Activated T-cell treated with anti-CD3 and anti-CD28 coated beads, Interleukin-2, amount 50 U/mL, for 48 hours (primary cell): Measurements from ENCODE around the gene OR7G3.

Experiments
- DNase-seq, 2 experiments: peaks; one replicate each; pipeline ENCODE4 v3.0.0-alpha.2; 2020

The OR7G3 gene

DNA sequence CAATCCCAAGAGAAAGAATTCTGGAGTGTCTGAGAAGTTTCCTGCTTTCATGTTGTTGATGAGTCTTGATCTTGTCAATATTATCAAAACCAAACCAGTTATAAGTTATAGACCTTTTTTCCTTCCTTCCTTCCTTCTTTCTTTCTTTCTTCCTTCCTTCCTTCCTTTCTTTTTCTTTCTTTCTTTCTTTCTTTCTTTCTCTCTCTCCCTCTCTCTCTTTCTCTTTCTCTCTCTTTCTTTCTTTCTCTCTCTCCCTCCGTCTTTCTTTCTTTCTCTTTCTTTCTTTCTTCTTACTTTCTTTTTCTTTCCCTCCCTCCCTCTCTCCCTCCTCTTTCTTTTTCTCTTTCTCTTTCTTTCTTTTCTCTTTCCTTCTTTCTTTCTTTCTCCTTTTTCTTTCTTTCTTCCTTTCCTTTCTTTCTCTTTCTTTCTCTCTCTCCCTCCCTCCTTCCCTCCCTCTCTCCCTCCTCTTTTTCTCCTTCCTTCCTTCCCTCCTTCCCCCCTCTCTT, at the start of gene OR7G3:
Gene OR7G3, minus strand, starts transcription at position 51 of the 506 bp plus-strand sequence. Its CDS starts 0 bp downstream, at position 51.
- DNase-seq, result no peak

DNA sequence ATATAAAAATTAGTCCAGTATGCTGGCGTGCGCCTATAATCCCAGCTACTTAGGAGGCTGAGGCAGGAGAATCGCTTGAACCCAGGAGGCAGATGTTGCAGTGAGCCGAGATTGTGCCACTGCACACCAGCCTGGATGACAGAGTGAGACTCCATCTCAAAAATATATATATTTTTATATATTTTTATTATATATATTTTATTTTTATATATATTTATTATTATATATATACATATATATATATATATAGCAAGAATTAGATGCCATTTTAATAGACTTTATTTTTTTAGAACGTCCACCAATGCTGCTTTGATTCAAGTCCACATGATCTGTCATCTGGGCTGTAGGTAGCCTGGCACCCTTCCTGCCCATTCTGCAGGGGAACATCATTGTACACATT, 48.6 kb upstream of the OR7G3 start:
- no peak for DNase-seq

DNA sequence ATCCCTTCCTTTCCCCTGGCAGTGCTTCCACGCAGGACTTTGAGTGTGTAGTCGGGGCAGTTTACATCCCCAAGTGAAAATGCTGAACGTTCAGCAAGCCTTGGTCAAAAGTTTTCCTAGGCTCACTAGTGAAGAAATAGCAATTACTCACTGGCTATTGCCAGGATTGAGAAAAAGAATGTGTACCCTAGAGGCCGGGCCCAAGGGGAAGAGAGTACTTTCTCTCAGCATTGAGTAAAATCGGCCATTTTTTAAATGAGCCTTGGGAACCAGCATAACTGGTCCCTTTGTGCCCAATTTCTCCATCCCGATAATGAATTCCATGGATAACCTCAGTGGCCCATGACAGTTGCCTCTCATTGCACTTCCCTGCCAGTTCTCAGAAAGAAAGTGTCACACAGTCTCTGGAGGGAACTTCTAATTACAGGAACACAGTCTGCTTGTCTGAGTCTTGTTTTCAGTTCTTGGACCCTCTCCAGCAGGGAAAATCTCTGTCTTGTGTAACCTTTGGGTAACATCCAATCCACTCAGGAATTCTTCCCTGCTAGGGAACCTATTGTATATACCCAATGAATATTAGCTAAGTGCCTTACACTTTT, 44.7 kb upstream of the OR7G3 start:
- no peak for DNase-seq

DNA sequence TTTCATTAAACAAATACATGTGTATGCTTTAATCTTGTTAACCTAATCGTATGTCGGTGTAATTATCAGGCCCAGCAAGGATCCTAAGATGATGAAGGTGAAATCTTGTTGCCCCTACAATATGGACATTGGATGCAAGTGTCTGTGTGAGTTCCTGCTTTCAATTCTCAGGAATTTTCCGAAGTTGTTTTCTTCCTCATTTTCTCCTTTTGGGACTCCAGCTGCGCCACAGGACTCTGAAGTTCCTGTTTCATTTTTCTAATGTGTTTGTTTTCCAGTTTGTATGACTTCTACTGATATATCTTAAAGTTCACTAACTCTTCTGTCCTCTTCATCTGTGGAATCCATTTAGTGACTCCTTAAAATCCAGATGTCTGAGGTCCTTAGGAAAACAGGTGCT, 40.1 kb upstream of the OR7G3 start:
- DNase-seq, result no peak

DNA sequence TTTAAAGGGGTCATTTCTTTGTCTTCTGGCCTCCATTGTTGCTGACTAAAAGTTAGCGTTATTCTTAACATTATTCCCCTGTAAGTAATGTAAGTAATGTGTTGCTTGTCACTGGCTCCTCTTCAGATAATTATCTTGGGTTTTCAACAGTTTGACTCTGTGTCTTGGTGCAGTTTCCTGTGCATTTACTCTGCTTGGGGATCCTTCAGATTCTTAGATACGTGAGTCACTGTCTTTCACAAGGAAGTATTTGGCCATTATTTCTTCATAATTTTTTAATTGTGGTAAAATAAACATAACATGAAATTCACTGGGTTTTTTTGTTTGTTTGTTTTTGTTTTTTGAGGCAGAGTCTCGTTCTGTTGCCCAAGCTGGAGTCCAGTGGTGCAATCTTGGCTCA, 38.5 kb upstream of the OR7G3 start:
- DNase-seq, result no peak

DNA sequence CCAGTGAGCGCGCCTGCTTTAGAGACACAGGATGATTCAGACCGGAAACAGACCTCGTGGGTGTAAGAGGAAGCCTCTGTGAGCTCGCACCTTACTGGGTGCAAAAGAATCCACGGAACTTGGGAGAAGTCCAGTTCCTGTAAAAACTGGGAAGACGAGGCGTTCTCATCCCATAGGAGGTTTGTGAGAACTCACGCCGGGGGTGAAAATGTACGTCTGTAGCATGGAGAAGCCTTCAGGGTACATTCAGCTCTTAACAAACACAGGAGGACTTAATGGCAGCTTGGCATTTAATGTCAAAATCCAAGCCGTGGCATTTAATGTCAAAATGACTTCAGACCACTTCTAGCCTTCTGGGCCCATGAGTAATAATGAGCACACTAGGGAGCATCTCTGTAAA, 34.7 kb upstream of the OR7G3 start:
- DNase-seq, result no peak

DNA sequence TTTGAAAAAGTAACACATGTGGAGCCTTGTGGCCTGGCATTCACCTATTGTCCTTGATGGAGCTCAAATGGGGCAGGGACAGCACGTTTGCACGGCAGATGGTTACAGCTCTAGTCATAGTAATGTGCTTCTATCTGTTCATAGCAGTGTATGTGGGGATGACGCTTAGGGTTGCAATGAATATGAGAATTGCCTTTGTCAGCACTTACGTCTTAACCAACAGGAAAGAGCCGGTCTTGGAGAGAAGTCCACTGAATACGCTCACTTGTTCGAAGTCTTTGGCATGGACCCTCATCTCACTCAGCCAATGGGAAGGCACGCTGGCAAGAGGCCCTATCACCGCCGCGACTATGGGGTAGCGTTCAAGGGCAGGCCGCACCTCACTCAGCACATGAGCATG, 33.1 kb upstream of the OR7G3 start:
- no peak for DNase-seq

DNA sequence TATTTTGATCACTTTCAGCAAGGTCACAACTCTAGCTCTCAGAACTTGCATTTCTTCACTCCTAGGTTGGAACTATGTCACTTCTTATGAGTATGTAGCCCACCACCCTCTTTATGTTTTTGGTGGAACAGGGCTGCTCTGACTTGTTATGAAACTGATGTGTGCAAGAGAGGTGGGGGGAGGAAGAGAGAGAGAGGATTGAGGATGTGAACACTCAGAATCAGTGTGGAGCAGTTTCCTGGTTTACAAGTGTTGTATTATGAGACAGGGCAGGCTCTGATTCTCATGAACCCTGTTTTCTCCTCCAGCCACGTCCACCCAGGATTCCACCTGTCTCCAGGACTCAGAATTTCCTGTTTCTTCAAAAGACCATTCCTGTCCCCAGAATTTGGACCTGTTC, 29.6 kb upstream of the OR7G3 start:
- no peak for DNase-seq

DNA sequence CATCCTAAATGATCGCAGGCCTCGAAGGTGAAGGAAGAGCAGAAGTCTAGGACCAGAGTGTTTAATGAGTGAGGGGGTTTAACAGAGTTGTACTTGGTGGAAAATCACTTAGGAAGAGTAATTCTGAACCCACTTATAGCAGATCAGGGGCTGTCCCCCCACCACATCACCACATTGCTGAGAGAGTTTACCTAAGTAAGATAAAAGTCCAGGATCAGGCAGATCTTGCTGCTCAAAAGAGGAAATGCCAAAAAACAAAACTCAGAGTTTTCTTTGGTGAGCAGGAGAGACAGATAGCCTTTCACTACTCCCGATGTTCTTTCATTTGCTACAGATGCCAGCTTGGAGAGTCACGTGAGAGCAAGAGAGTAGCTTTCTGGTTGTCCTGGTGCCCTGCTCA, 28.8 kb upstream of the OR7G3 start:
- no peak for DNase-seq

DNA sequence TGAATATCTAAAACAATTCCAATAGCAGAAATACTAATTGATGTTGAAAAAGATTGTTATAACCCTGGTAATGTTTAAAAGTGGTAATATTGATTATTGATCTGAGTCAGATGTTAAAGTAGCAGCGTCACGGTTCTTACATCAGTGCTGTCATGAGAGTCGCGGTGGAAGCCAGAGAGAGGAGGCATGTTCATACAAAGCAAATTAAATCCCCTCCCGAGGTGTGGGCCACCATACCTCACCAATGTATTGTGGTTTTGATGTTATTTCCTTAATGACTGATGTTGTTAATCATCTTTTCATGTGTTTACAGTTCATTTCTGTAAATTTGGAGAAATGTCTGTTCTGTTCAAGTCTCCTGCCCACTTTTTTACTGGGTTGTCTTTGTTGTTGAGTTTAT, 24.6 kb upstream of the OR7G3 start:
- no peak for DNase-seq

DNA sequence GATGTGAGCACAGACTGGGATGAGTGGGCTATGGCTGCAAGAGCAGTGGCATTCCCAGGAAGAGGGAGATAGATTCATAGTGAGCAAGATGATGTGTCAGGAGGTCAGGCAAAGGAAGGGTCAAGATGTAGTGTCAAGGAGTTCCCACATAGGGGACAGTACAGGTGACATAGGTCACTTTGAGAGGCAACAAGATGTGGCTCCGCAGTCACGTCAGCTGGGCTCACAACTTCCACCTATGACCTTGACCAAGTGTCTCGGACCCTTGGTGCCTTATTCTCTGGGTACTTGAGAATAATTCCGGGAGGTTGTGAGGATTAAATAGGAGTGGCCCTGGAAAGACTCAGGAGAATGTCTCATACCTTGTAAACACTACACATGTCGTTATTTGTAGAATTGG, 23.9 kb upstream of the OR7G3 start:
- DNase-seq, result no peak

DNA sequence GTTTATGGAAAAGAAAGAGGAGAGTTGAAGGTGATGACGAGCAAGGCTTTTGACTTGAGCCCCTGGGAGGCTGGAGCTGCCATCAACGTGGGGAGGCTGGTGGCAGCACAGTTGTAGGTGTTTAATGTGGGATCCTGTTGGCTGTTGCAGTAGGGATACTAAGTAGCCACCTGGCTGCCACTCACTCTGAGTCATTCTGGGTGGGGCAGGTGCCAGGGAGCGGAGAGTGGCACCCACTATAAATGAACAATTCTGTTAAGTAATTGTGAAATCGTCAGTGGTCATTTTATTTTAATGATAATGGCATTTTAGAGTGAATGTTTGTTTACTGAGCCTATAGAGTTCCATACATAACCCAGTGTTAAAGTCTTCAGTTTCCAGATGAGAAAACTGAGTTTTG, 23.2 kb upstream of the OR7G3 start:
- DNase-seq, result no peak

DNA sequence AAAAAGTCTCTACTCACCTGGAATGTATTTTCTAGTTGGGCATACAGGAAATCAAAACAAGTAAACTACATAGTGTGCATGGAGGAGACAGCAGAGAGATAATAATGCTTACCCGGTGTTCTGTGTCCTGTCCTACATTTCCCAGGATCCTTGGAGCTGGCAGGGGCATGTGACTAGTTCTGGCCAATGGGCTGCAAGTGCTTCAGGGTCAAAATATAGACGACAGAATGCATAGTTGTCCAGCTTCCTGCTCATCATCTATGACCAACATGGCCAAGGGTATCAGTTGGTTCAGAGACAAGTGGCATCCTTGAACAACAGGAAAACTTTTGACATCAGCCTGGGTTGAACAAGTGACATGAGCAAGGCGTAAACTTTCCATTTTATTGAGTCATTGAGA, 21.9 kb upstream of the OR7G3 start:
- DNase-seq, result no peak

DNA sequence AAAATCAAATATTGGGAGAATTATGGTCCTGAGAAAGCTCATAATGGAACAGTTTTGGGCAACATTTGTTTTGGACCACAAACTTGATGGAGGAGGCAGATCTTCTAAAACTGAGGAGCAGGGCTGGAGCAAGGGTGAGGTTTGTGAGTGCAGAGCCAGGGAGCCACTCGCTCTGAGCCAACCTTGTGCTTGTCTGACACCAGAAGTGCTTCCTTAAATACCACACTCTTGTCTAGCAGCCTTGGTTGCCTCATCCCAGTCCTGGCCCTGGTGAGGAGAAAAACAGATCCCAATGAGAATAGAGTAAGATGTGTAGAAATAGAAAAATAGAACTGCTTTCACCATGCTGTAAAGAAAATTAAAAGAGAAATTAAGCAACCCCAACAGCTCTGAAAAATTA, 20.1 kb upstream of the OR7G3 start:
- DNase-seq, result no peak

DNA sequence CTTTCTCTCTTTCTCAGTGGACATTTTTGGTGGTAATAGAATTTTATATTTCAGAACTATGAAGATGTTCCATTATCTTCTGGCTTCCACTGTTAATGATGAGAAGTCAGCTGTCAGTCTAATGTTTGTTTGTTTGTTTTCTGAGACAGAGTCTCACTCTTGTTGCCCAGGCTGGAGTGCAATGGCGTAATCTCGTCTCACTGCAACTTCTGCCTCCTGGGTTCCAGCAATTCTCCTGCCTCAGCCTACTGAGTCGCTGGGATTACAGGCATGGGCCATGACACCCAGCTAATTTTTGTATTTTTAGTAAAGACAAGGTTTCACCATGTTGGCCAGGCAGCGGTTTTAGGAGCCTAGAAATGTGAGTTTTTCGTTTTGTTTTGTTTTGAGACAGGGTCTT, 18.2 kb upstream of the OR7G3 start:
- no peak for DNase-seq

DNA sequence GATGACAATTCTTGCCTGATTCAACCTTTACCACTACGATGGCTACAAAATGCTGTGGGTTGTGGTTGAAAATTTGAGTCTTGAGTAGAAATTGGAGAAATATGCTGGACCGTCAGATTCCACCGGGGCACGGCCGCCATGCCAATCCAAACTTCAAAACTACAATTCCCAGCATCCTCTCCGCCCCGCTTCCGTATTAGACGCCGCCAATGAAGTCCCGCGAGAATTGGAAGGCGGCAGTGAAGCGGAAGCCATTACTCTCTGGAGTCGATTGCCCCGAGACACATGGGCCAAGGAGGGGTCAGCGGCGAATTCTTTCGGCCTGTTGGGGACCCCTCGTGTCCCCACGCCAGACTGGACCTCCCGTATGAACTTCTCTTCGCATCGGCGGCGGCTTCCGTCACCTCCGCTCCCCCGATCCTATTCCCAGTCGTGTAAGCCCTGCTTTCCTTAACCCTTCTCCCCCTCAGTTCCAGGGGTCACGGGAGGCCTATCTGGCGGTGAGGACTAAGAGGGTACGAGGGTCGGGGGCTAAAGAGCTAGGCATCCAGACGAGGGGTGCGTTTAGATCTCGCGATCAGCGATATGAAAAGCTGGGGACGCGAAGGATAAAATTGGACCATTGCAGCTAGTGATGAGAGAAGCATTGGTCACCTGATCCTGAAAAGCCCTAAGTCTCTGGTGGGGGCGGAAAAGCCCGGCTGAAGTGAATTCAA, 13.6 kb upstream of the OR7G3 start, which contains the start of gene ZNF317:
Gene ZNF317, plus strand, starts transcription at position 239 of the 716 bp plus-strand sequence. CDS start 15,620 bp downstream, outside the sequence.
- DNase-seq, result peak; percentile 90 to 91

DNA sequence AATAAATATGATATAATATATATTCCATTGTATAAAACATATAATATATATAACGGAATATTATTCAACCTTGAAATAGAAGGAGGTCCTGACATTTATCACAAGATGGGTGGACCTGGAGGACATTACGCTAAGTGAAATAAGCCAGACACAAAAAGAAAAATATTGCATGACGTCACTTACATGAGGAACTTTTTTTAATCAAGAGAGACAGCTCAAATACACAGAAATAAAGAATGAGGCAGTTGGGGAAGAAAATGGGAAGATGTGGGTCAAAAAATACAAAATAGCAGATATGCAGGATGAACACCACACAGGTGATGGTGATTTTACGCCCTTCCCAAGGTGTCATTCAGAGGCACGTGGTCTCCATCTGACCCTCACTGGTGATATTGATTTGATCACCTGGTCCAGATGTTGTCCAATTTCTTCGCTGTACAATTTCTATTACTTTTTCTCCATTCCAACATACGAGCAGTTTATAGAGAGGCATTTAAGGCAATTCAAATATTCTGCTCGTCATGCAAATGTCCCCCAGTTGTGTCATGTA, 12.9 kb upstream of the OR7G3 start:
- DNase-seq, result no peak

DNA sequence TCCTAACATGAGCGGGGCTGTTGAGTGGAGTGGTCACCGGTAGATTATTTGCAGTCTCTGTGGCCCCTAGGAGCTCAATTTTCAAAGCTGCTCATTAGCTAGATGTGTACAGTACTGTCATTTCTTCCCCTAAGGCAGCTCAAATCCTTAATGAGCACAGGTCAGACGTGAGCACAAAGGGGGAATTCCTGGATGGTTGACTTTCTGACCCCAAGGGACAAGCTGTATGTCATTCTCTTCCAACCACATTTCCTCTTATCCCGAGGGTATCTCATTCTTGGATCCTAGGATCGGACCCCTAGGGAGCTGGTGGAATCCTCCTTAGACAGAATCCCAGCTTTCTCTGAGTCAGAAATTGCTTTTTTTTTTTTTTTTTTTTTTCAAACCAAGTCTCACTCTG, 5.7 kb upstream of the OR7G3 start:
- no peak for DNase-seq

DNA sequence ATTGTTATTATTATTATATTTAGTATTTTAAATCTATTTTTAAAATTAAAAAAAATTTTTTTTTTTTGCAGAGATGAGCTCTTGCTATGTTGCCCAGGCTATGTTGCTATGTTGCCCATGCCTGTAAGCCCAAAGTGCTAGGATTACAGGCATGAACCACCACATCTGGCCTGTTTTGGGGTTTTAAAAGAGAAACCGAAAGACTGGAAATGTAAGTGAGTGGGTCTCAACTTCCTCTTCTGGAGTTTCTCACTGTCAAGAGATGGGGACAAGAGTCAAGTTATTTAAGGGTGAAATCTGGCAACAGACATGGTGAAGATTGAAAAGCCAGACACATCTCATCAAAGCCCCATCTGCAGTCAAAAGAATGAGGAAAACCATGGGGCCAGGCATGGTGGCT, 4.2 kb upstream of the OR7G3 start:
- no peak for DNase-seq

DNA sequence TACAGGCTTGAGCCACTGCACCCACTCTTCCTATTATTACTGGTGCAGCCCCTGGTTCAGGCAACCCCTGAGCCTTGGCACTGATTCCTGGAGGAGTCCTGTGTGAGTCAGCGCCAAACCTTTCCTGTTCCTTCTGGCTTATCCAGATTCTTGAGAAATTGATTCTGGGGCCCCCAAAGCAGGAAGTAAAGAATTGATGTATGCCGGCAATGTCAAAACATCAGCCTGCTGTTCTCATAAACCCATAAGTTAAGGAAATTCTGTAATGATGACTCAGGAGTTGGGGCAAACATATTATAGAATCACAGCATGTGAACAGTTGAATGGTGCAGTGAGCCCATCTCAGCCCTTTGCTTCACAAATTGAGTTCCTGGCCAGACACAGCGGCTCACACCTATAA, 1.4 kb upstream of the OR7G3 start:
- DNase-seq, result no peak

DNA sequence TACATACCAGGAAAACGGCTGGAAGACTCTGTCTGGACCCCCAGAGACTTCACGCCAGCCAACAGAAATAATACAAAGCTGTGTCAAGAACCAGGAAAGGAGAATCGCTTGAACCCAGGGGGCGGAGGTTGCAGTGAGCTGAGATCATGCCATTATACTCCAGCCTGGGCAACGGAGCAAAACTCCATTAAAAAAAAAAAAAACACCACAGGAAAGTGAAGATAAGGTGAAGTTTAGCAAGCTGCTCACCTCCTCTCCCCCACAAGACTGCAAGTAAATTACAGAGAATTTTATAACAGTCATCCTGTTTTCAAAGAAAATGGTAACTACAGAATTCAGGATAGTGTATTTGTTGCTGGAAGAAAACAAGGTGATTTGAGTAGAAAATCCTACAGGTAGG, 10.2 kb downstream of the OR7G3 start:
- DNase-seq, result no peak

DNA sequence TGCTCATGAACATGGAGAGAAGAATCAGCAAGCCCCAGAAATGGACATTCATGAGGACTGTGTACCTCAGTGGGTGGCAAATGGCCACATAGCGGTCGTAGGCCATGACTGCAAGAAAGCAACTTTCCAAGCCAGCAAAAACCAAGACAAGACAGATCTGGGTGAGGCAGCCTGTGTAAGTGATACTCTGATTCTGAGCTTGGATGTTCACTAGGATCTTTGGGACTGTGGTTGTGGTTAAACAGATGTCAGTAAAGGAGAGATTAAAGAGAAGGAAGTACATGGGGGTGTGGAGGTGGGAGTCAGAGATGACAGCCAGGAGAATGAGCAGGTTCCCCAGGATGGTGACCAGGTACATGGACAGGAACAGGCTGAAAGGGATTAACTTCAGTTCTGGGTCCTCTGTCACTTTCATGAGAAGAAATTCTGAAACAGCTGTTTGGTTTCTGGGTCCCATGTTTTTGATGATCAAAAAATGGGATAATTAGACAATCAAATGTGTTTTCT, 11.4 kb downstream of the OR7G3 start, which contains the start of gene OR7G1:
Gene OR7G1, minus strand, starts transcription at position 457 of the 507 bp plus-strand sequence. Its CDS starts 0 bp downstream, at position 457.
- DNase-seq, result no peak

DNA sequence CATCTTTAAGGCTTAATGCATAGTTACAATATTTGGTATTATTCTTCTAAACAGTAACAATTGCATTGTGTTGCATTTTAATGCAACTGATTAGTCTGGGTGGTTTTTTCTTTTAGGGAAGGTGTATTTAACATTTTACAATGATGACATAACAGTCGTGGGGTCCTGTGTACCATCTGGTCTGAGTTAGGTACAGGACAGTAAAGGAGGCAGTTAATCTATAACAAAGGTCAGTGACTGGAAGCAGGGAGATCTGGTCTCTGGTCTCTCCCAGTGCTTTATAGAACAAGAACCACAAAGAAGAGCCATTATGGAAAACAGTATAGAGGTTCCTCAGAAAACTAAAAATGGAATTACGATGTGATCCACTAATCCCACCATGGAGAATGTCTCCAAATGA, 16.8 kb downstream of the OR7G3 start:
- no peak for DNase-seq

DNA sequence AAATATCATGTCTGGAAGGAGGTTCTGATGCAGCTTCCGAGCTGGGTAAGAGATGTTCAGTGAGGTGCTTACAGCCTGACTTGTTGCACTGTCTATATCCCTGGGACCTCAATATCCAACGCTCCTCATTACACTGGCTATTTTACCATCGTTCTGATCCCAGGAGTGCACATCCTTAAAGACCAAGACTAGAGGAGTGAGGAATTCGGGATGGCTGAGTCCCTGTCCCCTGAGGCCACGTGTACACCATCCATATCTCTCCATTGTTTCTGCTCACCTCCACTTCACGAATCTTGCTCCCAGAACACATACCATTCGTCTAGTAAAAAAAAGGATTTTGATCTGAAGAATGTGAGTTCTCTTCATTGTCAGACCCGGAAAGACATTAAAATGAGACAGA, 19.4 kb downstream of the OR7G3 start, which contains the start of gene OR7G2:
Gene OR7G2, minus strand, starts transcription at position 101 of the 400 bp plus-strand sequence. CDS start 4,232 bp downstream, outside the sequence.
- no peak for DNase-seq
